Measurements from ENCODE around the gene ESRP2.

The ESRP2 gene

DNA sequence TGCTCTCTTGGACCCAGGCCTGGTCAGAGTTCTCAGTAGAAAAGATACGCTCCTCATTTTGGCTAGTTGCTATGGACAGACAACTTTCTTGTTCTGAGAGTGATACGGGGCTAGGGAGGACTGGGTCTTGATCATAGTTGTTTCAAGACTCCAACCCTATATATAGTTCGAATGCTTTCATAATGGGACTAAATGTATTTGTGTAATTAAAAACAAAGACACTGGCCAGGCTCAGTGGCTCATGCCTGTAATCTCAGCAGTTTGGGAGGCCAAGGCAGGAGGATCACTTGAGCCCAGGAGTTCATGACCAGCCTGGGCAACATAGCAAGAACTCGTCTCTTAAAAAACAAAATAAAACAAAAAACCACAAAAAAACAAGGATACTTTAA is 46.1 kb upstream of the ESRP2 start:
- Histone ChIP-seq H3K27ac (no peak overlapping the region), H2AFZ (no peak overlapping the region), H3K36me3 (ENCODE audit: control insufficient read depth, insufficient read depth, low read length) (no peaks in the 10 kb centered on the region), H3K79me2 (no peaks in the 10 kb centered on the region), H3K9me3 (ENCODE audit: control insufficient read depth, low read length) (no peaks in the 10 kb centered on the region), H3K4me2 (ENCODE audit: low read length) (no peak overlapping the region), H3K9ac (no peak overlapping the region), H3K4me1 (no peaks in the 10 kb centered on the region), H3K27me3 (ENCODE audit: control insufficient read depth, insufficient read depth, low read length) (no peaks in the 10 kb centered on the region), H3K4me3 (ENCODE audit: low read depth, low read length) (no peak overlapping the region)
- TF ChIP-seq, protein P1, sequence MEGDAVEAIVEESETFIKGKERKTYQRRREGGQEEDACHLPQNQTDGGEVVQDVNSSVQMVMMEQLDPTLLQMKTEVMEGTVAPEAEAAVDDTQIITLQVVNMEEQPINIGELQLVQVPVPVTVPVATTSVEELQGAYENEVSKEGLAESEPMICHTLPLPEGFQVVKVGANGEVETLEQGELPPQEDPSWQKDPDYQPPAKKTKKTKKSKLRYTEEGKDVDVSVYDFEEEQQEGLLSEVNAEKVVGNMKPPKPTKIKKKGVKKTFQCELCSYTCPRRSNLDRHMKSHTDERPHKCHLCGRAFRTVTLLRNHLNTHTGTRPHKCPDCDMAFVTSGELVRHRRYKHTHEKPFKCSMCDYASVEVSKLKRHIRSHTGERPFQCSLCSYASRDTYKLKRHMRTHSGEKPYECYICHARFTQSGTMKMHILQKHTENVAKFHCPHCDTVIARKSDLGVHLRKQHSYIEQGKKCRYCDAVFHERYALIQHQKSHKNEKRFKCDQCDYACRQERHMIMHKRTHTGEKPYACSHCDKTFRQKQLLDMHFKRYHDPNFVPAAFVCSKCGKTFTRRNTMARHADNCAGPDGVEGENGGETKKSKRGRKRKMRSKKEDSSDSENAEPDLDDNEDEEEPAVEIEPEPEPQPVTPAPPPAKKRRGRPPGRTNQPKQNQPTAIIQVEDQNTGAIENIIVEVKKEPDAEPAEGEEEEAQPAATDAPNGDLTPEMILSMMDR (IDR thresholded peaks at IDR 0.05) = no peak

DNA sequence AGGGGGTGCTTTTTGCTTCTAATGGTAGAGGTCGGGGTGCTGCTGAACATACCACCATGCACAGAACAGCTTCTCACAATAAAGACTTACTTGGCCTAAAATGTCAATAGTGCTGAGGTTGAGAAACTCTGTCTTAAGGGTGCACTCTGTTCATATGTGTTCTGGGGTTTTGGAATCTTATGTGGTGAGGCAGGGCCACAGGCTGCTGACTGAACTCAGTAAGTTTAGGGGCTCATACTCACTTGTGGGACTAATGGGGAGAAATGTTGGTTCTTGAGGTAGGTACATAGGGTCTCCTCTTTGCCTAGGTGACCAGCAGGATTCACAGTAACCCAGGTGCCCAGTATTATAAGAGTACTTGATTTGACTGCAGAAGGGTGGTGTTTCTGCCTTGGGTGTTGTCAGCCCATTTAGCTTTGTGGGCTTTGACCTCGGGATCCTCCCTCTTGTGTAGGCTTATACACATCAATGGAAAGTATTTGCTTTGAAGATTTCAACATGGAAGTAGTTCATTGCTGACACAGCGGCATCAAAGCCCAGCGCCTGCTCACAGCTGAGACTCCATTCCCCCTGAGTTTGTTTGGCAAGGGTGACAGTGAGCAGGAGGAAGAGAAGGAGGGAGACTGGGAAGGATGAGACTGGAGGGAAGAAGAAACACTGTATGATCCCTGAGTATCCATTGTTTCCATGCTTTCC is 45.6 kb upstream of the ESRP2 start:
- Histone ChIP-seq H3K4me1 (no peaks in the 10 kb centered on the region), H3K36me3 (ENCODE audit: control insufficient read depth, insufficient read depth, low read length) (no peaks in the 10 kb centered on the region), H3K4me2 (ENCODE audit: low read length) (no peak overlapping the region), H3K9me3 (ENCODE audit: control insufficient read depth, low read length) (no peaks in the 10 kb centered on the region), H2AFZ (no peak overlapping the region), H3K4me3 (ENCODE audit: low read depth, low read length) (no peak overlapping the region), H3K27ac (no peak overlapping the region), H3K79me2 (no peaks in the 10 kb centered on the region), H3K27me3 (ENCODE audit: control insufficient read depth, insufficient read depth, low read length) (no peaks in the 10 kb centered on the region), H3K9ac (no peak overlapping the region)
- TF ChIP-seq, protein P1 (IDR thresholded peaks at IDR 0.05) = no peak

DNA sequence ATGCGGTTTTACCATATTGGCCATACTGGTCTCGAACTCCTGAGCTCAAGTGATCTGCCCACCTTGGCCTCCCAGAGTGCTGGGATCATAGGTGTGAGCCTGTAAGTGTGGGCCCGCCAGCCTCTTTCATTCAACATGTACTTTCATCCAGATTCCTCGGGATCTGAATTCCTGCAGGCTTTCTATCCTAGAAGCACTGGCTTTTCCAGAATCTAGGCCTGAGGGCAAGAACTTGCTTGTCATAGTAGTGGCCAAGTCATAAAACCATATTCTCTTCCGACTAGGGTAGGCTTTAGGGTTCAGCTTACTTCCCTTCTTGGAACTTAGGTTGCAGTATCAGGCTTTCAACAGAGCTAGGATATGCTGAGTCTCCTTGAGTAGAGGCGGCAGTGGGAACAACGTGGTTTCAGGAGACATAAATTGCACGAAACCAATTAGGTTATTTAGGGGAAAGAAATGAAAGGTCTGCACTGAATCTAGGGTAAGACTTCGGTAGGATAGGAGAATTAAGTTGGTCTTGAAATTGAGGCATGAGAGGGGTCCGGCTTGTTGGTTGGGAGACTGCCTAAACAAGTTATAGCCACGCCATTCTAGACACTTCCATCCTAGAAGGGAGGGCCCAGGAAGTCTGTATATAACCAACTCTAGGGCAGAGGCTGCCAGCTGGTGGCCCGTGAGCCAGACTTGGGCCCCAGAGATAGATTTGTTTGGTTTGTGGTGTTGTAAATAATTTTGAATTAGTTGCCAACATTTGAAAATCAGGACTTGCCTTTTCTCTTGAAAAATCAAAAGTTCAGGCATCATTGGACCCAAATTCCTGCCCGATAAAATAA is 44.0 kb upstream of the ESRP2 start:
- Histone ChIP-seq H3K27ac (no peak overlapping the region), H3K4me3 (ENCODE audit: low read depth, low read length) (no peak overlapping the region), H3K9me3 (ENCODE audit: control insufficient read depth, low read length) (no peaks in the 10 kb centered on the region), H3K79me2 (no peaks in the 10 kb centered on the region), H2AFZ (no peak overlapping the region), H3K4me2 (ENCODE audit: low read length) (no peak overlapping the region), H3K4me1 (no peaks in the 10 kb centered on the region), H3K9ac (no peak overlapping the region), H3K27me3 (ENCODE audit: control insufficient read depth, insufficient read depth, low read length) (no peaks in the 10 kb centered on the region), H3K36me3 (ENCODE audit: control insufficient read depth, insufficient read depth, low read length) (no peaks in the 10 kb centered on the region)
- TF ChIP-seq, protein P1 (IDR thresholded peaks at IDR 0.05) = no peak

DNA sequence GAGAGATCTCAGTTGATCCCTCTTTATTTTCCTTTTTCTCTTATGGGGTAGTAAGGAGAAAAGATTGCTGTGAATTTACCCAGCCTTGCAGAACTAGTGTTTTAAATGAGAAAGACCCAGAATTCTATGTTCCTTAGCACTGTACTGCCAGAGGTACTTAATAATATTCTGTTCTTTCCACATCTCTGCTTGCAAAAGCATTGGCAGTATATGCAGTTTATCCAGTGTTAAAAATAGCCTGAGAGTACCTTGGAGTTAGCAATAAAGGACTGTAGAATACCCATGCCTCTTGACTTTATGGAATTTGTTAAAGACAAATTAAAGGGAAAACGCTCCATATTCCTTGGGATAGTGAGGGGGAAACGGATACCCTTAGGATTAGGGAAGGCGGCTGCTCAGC is 40.3 kb upstream of the ESRP2 start:
- Histone ChIP-seq H2AFZ (no peak overlapping the region), H3K27ac (no peak overlapping the region), H3K27me3 (ENCODE audit: control insufficient read depth, insufficient read depth, low read length) (no peaks in the 10 kb centered on the region), H3K4me3 (ENCODE audit: low read depth, low read length) (no peak overlapping the region), H3K9ac (no peak overlapping the region), H3K4me2 (ENCODE audit: low read length) (no peak overlapping the region), H3K4me1 (peaks cover 3% of the 10 kb centered on the region), H3K79me2 (no peaks in the 10 kb centered on the region), H3K9me3 (ENCODE audit: control insufficient read depth, low read length) (no peaks in the 10 kb centered on the region), H3K36me3 (ENCODE audit: control insufficient read depth, insufficient read depth, low read length) (no peaks in the 10 kb centered on the region)
- TF ChIP-seq, protein P1 (IDR thresholded peaks at IDR 0.05) = no peak

All from parathyroid adenoma (tissue), 2 donors.